OCI-M1 (cell line): ENCODE results near the gene IZUMO1R.

ENCODE experiments used
- DNase-seq: peaks from one replicate; lab custom pipeline; 2025; lab: John Stamatoyannopoulos, UW

Gene IZUMO1R

GRCh38 chr11:94303966-94304958 lies at the start of gene IZUMO1R:
TSS of gene IZUMO1R (plus strand) at chr11:94304580. CDS start at chr11:94305637, 1,057 bp downstream.
- DNase-seq, result no peak

DNA sequence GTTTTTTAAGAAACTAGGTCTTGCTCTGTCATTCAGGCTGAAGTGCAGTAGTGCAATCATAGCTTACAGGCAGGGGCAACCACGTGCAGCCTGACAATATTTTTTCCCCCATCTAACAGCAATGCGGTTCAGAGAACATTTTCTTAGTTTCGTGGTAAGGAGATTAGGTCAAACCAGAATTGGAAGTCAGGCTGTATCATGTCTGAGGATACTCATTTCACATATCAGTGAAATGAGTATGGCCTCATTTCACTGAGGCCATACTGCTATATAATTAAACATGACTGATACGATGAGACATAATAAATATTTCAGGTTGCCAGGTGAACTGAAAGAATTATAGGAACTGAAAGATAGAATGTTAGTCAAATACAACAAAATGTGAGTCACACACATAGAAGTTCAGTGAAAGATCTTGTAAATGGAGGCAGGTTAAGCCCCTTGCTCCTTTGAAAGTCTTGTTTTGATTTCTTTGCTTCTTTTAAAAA lies 32.5 kb upstream of the IZUMO1R start:
- peak; percentile 40 for DNase-seq

DNA sequence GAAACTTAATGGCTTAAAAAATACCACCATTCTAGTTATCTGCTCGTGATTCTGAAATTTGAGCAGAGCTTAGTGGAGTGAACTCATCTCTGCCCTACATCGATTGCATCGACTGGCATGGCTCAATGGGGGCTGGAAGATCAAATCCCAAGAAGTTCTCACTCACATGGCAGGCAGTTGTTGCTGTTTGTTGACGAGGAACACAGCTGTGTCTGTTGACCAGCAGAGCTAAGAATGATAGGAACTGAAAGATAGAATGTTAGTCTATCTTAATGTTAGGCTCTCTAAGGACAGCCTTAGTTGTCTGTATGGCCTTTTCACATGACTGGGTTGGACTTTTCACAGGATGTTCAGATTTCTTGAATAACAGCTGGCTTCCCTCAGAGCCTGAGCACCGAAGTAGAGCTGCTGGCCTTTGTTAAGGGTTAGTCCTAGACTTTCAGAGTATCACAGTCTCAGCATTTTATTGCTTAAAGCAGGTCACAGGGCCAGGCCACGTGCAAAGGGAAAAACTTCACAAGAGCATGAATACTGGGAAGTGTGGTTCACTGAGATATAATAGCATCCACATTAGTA lies 31.6 kb upstream of the IZUMO1R start:
- no peak for DNase-seq

DNA sequence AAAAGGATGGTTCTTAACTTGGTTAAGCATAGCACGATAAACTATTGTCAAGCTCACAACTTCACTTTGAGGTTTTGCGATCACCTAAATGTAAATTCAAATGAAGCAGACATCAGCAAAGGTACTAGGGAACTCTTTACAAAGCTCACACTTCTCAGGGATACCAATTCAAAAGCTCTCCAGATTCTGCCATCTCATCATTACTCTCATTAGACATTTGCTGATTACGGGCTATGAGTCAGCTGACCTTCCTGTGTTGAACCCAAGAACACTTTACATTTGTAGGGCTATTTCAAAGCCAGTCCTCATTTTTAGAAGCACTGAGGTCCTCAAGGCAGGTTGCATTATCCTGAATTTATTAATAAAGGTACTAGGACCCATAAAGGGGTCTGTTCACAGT lies 28.4 kb upstream of the IZUMO1R start:
- no peak for DNase-seq

DNA sequence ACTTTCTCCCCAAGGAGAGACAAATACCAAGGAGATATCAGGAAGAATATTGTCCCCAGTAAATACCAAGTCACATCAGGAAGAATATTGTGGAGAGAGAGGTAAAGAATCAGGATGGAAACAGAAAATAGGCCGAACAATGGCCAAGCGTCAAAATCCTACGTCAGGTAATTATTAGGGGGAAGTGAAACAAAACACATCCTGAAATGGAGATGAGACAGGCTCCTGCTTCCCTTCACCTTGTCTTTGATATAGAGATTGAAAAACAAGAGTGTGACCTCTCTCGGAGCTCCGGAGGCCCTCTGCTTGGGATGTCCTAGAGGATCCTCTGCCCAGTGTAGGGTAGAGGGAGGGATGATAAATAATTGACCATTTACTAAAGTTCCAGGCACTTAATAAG lies 27.4 kb upstream of the IZUMO1R start:
- no peak for DNase-seq

DNA sequence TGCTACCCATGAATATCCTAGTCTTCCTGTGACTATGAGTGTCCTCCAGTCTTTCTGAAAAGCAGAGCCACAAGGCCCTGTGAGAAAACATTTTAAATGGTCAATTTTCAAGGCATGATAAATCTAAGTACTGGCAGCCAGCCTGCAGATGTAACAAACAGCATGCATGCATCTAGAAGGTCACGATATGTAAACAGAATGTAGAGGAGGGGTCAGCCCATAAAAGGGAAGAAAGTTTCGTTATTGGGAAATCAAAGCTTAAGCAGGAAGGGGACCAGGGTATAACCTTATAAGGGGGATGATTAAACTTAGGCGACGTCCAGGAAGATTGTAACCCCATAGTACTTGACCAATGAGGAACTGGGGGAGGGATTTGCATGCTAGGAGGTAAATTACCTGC lies 26.2 kb upstream of the IZUMO1R start:
- peak; percentile 10 for DNase-seq

GRCh38 chr11:94279996-94280395 lies 24.4 kb upstream of the IZUMO1R start:
- DNase-seq, result no peak

DNA sequence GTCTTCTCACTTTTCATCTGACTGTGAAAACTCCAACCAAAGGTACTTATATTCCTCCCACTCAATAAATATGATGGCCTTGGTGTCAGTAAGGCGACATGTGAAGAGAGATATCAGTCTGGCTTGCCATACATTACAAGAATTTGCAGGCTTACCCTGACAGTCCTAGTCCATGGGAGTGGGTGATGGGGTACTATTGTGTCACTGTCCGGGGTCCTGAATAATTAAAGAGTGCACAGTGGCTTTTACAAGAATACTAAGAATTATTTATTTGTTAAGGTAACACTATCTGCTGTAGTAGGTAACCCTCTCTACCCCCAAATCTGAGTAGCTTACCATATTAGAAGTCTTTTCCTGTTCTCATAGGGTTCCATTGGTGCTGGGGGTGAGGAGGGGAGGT lies 23.1 kb upstream of the IZUMO1R start:
- DNase-seq, result no peak

DNA sequence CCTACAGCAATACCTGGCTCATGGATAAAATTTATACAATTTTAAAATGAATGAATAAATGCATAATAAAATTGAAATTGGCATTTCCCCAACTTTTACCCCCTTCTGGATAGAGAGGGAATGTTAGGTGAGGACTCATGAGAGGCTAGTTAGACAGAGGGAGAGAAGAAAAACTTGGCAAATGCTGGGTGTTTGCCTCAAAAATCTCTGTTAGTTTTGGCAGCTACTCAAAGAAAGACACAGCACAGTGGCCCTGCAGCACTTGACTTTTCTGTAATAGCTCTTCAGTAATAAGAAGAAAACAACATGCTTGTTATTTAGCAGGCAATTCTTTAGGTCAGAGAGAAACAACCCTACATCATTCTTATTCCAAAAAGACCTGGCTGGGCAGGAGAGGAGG lies 20.7 kb upstream of the IZUMO1R start:
- DNase-seq, result no peak

DNA sequence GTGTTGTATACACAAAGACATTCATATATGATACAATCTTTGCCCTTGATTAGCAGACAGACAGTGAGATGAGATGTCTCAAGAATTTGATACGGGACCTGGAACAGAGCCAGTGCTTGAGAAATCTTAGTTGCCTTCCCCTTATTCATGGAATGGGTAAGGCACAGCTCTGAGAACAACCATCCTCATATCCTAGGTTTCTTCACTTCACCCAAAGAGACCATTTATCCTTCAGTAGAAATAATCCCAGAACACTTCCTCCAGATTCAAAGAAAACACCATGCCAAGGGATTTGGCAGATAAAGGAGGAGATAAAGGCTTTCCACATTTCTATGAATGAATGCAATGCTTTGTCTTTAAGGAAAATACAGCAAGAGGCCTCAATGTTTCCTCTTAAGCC lies 8.8 kb upstream of the IZUMO1R start:
- no peak for DNase-seq

- peak; percentile 26 for DNase-seq
Observed at GRCh38 chr11:94297985-94298576, 6.3 kb upstream of the IZUMO1R start.

DNA sequence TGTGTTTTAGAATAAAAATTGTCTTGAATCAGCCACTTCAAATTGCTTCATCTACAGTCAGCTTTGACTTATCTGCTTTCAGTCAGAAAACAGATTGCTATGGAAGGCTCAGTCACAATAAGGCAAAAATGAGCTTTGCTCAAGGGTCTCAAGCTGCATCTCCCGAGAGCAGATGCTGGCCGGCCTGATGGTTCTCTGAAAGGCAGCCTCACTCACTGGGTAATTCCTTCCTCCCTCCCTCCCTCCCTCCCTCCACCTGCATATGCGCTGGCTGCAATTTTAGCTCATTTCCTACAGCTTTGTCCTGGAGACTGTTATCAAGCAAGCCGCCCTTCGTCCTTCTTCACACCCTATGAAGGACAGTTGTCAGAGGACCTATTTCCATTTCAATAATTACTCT lies 1.6 kb upstream of the IZUMO1R start:
- DNase-seq, result no peak

DNA sequence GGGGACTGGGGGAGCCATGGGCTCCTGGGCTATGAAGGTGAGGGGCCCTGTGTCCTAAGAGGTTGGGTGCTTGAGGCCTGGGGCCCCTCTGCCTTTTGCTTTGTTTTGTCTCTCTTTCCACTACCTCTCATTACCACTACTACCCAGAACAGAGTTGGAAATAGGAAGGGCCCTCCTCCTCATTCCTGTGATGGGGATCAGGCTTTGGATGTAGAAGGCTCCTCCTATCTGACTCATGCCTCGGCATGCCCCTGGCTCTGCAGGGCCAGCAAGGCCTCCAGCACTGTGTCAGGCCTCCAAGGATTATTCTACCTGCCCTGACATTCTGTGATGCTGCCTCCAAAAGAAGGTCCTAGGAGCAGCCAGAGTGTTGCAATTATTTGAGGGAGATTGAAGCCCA lies 766 bp downstream of the IZUMO1R start:
- DNase-seq, result no peak

- DNase-seq, result no peak
Observed at GRCh38 chr11:94307101-94307791, 2.9 kb downstream of the IZUMO1R start.

DNA sequence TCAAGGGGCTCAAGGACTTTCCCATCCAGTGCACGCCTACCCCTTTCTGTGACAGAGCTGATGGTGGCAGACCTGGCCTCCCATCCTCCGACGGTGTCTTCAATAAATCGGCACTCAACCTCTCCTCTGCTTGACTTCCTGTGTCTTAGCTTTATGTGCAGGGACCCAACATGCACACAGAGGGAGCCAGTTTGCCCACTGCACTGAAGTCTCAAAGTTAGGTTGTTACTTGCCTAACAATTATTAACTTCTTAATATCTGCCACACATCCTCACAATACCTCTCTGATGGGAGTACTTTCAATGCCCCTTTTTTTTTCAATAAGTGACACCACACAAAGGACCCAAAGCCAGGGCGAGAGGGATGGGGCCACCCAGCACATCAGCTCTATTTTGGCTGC lies 3.6 kb downstream of the IZUMO1R start:
- no peak for DNase-seq

GRCh38 chr11:94309757-94310156 lies 5.4 kb downstream of the IZUMO1R start:
- no peak for DNase-seq

DNA sequence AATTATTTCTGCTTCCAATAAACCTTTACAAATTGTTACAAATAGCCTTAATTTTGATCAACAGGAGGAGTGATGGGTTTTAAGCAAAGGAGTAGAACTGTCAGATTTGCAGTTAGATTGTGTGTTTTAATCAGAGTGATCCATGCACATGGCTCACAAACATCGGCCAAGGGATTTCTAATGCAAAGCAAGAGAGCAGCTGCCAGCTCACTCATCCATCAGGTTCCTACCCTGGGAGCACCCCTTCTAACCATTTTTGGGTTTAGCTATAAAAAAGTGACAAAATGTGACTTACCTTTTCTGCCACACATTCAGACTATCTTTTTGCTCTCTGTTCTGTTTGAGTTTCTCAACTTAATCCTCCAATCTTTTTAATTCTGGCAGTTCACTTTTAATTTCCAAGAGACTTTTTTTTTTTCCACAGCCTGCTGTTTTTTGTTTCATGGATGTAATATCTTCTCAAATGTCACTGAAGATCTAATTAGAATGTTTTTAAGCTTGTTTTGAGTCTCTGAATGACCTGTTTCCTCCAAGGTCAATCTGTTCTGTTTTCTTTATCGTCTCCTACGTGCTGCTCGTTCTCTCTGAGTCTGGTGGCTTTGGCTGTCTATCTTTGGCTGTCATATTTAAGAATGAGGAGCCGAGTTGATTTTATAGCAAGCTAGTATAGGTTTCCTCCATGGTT lies 6.0 kb downstream of the IZUMO1R start:
- no peak for DNase-seq

GRCh38 chr11:94312339-94312738 lies 8.0 kb downstream of the IZUMO1R start:
- no peak for DNase-seq

DNA sequence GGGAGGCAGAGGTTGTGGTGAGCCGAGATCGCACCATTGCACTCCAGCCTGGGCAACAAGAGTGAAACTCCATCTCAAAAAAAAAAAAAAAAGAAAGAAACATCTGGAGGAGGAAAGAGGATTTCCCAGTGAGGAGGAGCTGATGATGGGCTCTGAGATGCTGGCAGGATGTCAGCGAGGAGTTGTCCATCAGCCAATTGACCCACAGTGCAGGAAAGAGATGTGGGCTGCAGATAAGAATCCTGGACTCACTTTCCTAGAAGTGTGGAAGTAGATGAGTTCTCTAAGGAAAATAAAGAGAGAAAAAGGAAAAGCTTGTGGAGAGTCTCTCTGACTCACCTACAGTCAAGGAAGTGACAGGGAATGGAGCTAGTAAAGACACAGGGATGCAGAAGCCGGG lies 9.7 kb downstream of the IZUMO1R start:
- DNase-seq, result no peak

- DNase-seq, result no peak
Observed at GRCh38 chr11:94315664-94316063, 11.3 kb downstream of the IZUMO1R start.

DNA sequence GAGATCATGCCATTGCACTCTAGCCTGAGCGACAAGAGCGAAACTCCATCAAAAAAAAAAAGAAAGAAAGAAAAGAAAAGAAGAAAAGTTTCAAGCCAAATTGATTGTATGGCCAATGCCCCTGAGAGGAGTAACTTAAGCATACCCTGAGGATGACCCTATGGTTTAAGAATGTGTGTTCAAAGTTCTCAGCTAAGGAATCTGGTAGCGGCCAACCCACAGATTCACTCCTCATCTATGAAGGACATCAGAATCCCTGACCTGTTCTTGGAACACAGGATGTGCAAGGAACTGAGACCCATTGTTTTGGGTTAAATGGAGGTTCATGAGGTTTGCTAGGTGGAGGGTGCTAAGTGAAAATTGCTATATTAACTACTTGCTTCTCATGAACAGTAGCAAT lies 18.1 kb downstream of the IZUMO1R start:
- DNase-seq, result no peak

DNA sequence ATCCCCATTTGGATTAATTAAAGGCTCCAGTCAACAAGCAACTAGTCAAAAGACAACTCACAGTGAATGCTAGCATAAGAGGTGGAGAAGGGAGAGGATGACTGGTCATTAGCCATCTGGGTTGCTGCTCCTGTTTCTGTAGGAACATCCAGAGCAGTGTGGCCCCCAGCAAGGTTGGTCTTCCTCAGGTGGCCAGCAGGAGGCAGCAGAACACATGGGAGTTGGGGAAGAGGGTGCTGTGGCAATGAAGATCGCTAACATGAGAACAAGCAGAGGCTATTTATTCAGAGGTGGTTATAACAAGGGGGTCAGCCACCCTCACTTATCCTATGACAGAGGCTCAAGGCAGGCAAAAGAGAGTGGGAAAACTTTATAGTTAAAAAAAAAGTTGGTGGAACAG lies 21.3 kb downstream of the IZUMO1R start:
- DNase-seq, result peak; percentile 60
